Cardiac muscle cell (in vitro differentiated cells and primary cell): ENCODE results near the gene HTR4. TPM values are rescaled to one million over a fixed set of nuclear protein-coding genes. Genes with fewer than 3 reads are reported as not detected.

ENCODE experiments used
- DNase-seq, 2 donors: peaks; one replicate each; pipeline versions ENCODE4 v3.0.0 to v3.0.0-alpha.2; 2010 to 2017; ENCODE audit warnings: low read depth in 1 of 2, low spot score in 1 of 2
- H3K27ac ChIP-seq: fragments of 200-600 bp; sonication (generic); 2 replicates; pipeline ENCODE4 v1.5.1; 2016
- H3K27me3 ChIP-seq: fragments of 200-600 bp; sonication (generic); 2 replicates; pipeline ENCODE4 v1.6.0; 2016; ENCODE audit warnings: control low read depth
- H3K36me3 ChIP-seq: fragments of 200-600 bp; sonication (generic); 2 replicates; pipeline ENCODE4 v1.5.1; 2016; ENCODE audit warnings: control low read depth
- H3K4me1 ChIP-seq: fragments of 200-600 bp; sonication (generic); 2 replicates; pipeline ENCODE4 v1.8.1; 2017; ENCODE audit warnings: low read depth, mild to moderate bottlenecking, mixed run types
- H3K4me3 ChIP-seq: fragments of 200-600 bp; sonication (generic); 2 replicates; pipeline ENCODE4 v1.5.1; 2016; ENCODE audit warnings: mild to moderate bottlenecking
- H3K9me3 ChIP-seq: fragments of 200-600 bp; sonication (generic); 2 replicates; pipeline ENCODE4 v1.5.1; 2017; ENCODE audit warnings: low read depth, mild to moderate bottlenecking, control low read depth
- polyA plus RNA-seq: library from polyadenylated mRNA; unstranded; fragments of >200 nt; fragmentation: Nextera tagmentation; extraction: Ambion mirVana; gene quantifications from 2 replicates; pipeline ENCODE4 v1.2.1, GENCODE V29; 2016
- total RNA-seq: library from RNA; depleted of rRNA; stranded (reverse); fragments of >200 nt; gene quantifications from 2 replicates; pipeline ENCODE4 v1.2.3, GENCODE V29; 2016
- TF ChIP-seq, protein P1 (sequence below): IDR thresholded peaks from 2 replicates; pipeline ENCODE4 v1.5.1; 2012; ENCODE audit warnings: low read depth, mild to moderate bottlenecking, low read length

Gene HTR4
- total and polyA plus RNA-seq, 2 experiments from 2014 or later = 0.82 to 2.3 TPM

DNA sequence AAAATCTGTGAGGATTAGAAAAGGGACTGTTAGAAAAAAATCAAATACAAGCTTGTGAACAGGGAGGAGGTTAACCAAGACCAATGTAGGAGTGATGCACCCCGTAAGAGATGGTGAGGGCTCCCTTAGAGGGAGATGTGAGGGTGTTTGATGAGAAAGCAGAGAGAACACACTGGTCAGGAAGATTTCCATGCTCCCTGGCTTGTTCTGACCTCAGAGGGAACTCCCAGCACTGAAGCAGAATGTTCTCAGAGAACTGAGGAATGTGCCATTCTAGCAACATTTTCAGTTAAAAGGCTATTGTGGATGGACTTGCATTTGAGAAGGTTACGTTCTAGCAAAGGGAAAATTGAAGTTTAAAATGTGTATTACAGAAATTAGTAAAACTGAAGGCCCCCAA is 110.6 kb downstream of the HTR4 start:
- Histone ChIP-seq H3K27me3 (no peaks in the 10 kb centered on the region), H3K36me3 (no peaks in the 10 kb centered on the region), H3K27ac (no peak overlapping the region), H3K9me3 (no peaks in the 10 kb centered on the region), H3K4me3 (no peak overlapping the region), H3K4me1 (peaks cover 8% of the 10 kb centered on the region)
- TF ChIP-seq, protein P1, sequence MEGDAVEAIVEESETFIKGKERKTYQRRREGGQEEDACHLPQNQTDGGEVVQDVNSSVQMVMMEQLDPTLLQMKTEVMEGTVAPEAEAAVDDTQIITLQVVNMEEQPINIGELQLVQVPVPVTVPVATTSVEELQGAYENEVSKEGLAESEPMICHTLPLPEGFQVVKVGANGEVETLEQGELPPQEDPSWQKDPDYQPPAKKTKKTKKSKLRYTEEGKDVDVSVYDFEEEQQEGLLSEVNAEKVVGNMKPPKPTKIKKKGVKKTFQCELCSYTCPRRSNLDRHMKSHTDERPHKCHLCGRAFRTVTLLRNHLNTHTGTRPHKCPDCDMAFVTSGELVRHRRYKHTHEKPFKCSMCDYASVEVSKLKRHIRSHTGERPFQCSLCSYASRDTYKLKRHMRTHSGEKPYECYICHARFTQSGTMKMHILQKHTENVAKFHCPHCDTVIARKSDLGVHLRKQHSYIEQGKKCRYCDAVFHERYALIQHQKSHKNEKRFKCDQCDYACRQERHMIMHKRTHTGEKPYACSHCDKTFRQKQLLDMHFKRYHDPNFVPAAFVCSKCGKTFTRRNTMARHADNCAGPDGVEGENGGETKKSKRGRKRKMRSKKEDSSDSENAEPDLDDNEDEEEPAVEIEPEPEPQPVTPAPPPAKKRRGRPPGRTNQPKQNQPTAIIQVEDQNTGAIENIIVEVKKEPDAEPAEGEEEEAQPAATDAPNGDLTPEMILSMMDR = no peak
- DNase-seq = no peak

DNA sequence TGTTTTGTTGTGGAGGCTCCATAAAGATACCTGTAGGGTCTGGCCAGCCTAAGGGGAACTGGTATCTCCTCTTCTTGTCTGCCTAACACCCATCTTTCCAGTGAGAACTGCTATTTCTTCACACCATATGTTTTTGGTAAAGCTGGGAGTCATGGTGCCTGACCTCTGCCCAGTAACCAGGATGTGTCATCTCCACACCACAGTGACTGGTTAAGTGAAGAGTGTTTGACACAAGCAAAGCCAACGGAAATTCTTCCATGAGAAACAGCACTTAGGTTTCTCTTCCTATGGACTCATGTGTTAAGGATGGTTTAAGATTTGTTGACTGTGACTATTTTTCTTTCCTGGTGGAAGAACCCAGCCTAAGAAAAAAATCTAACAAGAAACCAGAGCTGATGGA is 111.5 kb downstream of the HTR4 start:
- no peak overlapping the region for H3K4me3 ChIP-seq
- H3K9me3 ChIP-seq = no peaks in the 10 kb centered on the region
- H3K27me3 ChIP-seq = no peaks in the 10 kb centered on the region
- TF ChIP-seq, protein P1 = no peak
- H3K27ac ChIP-seq = no peak overlapping the region
- peak in 1 of 2 donors; percentile 2 for DNase-seq
- no peaks in the 10 kb centered on the region for H3K36me3 ChIP-seq
- H3K4me1 ChIP-seq = peaks cover 8% of the 10 kb centered on the region

DNA sequence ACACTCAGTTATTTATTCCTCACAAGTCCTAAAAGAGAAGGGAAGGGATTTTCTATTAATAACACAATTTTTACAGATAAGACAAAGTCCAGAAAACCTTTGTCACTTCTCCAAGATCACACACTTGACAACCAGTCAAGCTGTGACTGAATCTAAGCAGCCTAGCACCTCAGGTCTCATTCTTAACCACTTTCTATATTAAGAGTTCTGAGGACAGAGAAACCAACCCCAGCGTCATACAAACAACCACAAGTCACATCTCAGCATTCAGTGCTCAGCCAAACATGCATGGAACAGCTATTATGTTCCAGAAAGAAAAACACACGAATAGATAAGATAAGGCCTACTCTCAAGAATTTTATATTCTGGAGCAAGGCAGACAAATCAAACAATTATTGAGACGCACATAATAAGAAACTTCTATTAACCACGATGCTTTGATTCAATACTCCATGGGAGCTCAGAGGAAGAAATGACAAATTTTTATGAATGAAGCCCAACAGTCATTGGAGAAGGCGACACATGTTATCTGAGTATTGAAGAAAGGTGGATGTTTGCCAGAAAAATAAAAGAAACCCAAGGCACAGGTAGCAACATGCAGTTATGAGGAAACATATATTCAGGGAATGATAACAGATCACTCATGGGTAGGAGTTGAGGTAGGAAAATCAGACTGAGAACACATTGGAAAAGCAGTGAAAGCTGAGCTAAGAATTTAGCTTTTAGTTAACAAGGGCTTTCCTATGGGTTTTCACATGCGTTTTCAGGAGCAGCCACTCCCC is 113.1 kb downstream of the HTR4 start:
- Histone ChIP-seq H3K4me1 (peaks cover 8% of the 10 kb centered on the region), H3K27me3 (no peaks in the 10 kb centered on the region), H3K36me3 (no peaks in the 10 kb centered on the region), H3K4me3 (no peak overlapping the region), H3K9me3 (no peaks in the 10 kb centered on the region), H3K27ac (peak overlapping the region; percentile 64)
- DNase-seq = no peak
- TF ChIP-seq, protein P1 = no peak

DNA sequence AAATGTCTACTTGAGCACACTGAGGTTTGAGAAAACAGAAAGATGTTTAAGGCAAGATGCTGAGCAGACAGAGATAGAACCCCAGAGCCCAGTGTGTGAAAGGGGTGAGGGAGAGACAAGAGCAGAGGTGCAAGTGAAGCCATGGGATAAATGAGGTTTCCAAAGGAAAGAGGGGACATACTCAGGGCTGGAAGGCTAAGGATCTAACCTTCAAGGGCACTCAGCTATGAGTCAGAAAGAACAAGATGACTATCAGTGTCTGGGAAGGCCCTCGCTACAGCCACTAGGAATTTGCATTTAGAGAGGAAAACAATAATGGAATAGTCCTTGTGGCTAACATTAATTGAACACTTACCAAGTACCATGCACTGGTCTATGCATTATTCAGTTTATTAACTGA is 113.7 kb downstream of the HTR4 start:
- Histone ChIP-seq H3K9me3 (no peaks in the 10 kb centered on the region), H3K27me3 (no peaks in the 10 kb centered on the region), H3K4me3 (no peak overlapping the region), H3K36me3 (no peaks in the 10 kb centered on the region), H3K27ac (peak overlapping the region; percentile 64), H3K4me1 (peaks cover 8% of the 10 kb centered on the region)
- TF ChIP-seq, protein P1 = no peak
- no peak for DNase-seq

DNA sequence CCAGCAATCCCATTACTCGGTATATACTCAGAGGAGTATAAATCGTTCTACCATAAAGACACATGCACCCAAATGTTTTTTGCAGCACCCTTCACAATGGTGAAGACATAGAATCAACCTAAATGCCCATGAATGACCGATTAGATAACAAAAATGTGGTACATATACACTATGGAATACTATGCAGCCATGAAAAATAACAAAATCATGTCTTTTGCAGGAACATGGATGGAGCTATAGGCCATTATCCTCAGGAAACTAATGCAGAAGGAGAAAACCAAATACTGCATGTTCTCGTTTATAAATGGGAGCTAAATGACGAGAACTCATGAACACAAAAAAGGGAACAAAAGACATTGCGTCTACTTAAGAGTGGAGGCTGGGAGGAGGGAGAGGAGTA is 114.5 kb downstream of the HTR4 start:
- Histone ChIP-seq H3K4me3 (no peak overlapping the region), H3K27me3 (no peaks in the 10 kb centered on the region), H3K27ac (no peak overlapping the region), H3K36me3 (no peaks in the 10 kb centered on the region), H3K9me3 (no peaks in the 10 kb centered on the region), H3K4me1 (peaks cover 8% of the 10 kb centered on the region)
- DNase-seq = no peak
- TF ChIP-seq, protein P1 = no peak
